ENCODE measurements around the gene AKR1E2.

- no peak for TF ChIP-seq CTCF (IDR thresholded peaks at IDR 0.05; ENCODE audit: low read depth, low read length, poor library complexity, severe bottlenecking)
- no peak for TF ChIP-seq EZH2phosphoT487 (IDR thresholded peaks at IDR 0.05; ENCODE audit: borderline replicate concordance, low read length)
These were observed 23.1 kb upstream of the AKR1E2 start for GRCh38 chr10:4802711-4803487.
